Activated CD4-positive, CD25-positive, alpha-beta regulatory T cell (primary cell): ENCODE results near the gene FGGY.
"Not testable (repeated sequence)": the region's sequence is repeated elsewhere in the genome, so short reads cannot be mapped to it uniquely, and the experiment has no call there.

Experiments
- DNase-seq, 4 experiments: peaks; one replicate each; lab custom pipeline; 2025; lab: John Stamatoyannopoulos, UW

Gene FGGY

DNA sequence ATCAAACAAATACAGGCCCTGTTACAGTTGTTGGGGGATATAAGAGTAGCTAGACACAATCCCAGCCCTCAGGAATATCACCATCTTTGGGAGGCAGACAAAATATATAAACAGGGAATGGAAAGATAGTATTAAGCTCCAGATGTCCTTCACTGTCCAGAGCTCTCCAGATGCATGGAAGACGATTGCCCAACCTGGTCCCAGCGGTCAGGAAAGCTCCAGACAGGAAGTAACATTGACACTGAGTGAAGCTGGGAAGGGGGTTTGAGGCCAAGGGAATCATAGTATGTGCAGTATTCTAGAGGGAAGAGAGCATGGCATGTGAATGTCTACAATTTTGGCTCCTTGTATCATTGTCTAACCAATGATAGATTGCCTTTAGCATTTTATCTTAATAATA, 344.0 kb downstream of the FGGY start:
- no peak for DNase-seq

DNA sequence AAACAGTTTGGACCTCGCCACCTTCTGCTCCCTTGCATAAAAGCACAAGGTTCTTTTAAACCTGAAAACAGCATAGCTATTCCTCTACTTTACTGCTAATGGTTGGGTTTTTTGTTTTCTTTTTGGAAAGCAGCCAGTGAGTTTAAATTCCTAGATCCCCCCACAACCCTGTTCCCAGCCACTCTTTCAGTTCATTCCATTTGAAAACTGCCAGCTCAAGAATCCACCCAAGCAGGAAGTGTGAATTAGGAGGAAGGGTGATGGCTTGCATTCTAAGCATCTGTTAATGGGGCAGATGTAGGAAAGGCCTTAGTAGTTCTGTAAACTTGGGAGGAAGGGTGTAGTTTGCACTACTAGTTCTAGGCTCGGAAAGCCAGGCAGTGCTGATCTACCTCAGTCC, 344.9 kb downstream of the FGGY start:
- no peak for DNase-seq

DNA sequence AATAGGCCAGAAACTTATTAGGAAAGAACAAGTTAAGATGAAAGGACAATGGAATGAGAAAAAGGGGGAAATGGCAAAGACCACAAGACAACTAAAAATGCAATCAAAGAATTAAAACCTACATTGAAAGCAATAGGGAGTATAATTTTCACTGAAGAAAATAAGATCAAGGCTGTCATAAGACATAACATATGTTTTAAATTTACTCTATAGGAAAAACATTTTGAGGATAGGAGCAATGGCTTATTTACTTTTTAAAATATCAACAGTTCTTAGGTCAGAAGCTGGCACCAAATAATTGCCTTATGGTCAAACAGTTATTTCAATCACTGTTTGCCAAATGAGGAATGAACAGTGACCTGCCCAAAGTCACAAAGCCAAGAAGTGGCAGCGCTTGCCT, 346.6 kb downstream of the FGGY start:
- DNase-seq, result no peak

DNA sequence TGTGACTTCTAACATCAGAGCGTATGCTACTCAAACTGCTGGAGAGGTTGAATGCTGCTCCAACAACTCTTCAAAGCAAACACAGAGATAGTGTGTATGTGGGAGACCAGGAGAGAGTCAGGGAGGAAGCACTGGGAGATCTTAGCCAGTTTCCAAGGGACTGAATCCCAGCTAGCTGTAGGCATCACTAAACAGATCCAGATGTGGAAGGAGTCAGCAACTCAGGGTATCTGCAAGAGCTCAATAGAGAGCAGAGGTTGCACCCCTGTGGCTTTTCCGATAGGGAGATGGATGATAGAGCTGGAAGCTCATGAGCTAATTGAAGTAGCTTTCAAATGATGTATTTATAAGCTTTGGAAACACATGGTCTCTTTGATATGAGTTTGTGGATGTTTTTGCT, 349.0 kb downstream of the FGGY start:
- DNase-seq, result no peak

DNA sequence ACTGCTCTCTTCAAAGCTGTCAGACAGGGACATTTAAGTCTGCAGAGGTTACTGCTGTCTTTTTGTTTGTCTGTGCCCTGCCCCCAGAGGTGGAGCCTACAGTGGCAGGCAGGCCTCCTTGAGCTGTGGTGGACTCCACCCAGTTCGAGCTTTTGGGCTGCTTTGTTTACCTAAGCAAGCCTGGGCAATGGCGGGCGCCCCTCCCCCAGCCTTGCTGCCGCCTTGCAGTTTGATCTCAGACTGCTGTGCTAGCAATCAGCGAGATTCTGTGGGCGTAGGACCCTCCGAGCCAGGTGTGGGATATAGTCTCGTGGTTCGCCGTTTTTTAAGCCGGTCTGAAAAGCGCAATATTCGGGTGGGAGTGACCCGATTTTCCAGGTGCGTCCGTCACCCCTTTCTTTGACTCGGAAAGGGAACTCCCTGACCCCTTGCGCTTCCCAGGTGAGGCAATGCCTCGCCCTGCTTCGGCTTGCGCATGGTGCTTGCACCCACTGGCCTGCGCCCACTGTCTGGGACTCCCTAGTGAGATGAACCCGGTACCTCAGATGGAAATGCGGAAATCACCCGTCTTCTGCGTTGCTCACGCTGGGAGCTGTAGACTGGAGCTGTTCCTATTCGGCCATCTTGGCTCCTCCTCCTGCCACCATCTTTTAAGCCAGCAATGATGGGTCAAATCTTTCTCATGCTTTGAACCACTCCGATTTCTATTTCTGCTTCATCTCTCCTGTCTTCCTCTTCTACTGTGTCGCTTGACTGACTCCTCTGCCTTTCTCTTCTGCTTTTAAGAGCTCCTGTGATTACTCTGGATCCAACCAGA, 356.5 kb downstream of the FGGY start:
- DNase-seq, result not testable (repeated sequence)

DNA sequence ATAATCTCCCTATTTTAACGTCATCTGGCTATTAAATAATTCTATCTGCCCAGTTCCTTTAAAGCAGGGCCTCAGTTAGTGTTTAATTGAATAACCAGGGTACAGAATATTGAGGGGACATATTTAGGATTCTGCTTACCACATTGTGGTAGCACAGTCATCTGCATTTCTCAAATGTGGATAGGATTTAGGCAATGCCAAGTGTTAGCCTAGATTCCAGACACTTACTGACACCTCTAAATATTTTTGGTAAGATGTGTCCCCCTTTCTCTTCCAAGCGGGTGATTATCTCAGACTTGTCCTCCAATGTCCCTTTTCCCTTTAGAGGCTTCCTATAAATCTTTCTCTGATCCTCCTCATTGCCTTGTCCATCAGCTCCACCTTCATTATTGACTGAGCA, 357.1 kb downstream of the FGGY start:
- DNase-seq, result no peak

DNA sequence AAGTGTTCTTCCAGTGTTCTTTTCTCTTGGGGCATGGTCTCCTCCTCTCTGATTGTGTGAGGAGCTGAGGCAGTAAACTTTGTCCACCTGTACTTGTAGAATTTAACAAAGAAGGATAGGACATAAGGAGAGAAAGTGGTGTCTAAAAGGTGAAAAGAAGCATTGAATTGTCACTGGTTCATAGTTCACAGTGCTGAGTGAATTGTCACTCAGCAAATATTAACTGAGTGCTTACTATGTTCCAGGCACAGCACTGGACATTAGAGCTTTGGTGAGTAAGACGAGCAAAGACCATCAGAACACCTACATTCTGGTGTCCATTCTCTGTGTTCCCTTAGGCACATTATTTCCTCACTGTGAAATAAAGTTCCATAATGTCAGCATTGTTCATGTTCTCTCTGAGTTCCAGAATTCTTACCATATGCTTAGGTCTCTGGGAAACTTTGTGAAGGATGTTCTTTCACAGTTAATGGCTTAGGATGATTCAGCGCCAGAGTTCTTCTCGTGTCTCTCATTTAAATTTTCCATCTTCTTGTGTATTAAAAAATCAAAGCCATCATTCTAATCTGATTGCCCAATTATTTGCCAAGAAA, 361.1 kb downstream of the FGGY start:
- DNase-seq, result no peak

DNA sequence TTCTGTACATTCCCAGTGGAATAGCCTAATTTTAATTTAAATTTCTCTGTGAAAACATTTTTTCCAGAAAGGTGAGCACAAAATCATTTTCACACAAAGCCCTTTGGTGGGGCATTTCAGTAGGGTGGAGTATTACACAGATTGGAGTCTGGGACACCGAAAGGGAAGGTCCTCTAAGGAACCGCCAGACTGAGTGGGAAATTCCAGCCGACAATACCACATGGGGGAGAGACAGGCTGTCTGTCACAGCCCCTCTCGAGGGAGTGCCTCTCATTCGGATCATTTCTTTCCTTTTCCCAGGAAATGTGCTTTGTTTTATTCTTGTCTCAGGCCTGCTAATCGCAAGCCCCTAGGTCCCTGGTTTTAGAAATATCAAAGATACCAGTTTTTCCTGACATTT, 367.3 kb downstream of the FGGY start:
- DNase-seq, result no peak

DNA sequence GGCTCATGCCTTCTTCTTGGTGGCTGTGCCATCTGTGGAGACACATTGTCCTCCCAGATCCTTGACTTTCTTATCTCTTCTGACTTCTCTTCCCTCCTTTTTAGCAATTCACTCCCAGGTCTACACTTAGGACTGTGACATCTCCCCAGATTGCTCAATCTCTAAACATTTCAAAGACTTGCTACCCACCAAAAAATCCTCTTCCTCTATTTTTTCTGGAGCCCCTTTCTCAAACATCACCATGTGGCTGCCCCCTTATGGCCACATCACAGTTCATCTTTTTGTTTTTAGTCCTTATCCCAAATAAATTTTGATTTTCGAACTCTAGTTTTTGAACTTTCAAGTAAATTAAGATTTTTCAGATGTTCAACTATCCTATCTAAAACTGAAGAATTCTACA, 369.2 kb downstream of the FGGY start:
- DNase-seq, result no peak

DNA sequence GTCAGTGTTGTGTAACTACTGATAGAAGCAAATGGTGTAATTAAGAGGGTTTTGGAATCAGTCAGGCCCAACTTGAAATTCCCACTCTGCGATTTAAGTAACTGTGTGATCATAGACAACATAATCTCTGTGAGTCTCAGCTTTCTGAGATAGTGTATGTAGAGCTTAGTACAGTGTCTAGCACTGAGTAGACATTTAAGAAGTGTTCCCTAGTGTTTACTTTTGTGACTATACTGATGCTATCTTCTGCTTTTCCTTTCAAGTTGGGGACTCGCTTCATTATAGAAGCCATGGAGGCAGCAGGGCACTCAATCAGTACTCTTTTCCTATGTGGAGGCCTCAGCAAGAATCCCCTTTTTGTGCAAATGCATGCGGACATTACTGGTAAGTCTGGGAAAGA, 370.1 kb downstream of the FGGY start:
- no peak for DNase-seq

DNA sequence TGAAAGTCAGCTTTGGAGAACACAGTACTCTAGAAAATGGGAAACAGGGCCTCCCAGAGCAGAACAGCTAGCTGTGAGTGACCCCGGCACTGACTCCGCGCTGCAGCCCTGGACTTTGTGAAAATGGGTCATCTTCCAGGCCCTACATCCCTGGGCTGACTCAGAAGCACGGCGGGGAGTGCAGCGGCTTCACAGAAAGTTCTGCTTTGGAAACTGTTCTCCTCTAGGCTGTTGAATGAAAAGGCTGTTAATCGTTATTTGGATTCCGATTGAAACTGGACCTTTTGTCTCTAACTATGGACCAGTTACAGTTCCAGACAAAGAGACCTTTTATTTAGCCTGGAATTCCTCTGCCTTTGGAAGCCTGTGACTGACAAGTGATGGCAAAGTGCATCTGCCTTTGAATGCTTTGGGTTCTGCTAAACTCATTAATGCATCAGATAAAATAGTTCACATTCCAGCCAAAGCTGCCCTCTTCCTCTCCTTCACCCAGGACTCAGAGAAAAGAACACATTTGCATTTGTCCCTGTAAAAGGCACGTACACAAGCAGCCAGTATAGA, 372.9 kb downstream of the FGGY start:
- DNase-seq, result no peak

DNA sequence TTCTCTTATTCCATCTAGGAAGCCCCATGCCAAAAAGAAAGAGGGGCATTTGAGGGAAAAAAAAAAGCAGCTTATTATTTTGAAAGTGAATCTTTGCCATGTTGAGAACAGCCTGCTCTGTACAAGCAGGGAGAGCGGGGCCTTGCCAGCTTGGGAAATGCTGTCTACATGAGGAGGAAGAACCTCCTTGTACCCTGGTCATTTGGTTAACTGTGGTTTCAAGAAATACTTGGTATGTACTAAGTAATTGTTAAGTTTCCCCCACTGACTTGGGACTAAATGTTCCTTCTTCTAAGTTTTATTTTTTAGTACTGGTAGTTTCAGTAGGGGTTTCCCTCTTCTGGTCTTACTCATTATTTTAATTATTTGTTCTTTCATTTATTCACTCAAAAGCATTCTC, 373.8 kb downstream of the FGGY start:
- DNase-seq, result no peak

DNA sequence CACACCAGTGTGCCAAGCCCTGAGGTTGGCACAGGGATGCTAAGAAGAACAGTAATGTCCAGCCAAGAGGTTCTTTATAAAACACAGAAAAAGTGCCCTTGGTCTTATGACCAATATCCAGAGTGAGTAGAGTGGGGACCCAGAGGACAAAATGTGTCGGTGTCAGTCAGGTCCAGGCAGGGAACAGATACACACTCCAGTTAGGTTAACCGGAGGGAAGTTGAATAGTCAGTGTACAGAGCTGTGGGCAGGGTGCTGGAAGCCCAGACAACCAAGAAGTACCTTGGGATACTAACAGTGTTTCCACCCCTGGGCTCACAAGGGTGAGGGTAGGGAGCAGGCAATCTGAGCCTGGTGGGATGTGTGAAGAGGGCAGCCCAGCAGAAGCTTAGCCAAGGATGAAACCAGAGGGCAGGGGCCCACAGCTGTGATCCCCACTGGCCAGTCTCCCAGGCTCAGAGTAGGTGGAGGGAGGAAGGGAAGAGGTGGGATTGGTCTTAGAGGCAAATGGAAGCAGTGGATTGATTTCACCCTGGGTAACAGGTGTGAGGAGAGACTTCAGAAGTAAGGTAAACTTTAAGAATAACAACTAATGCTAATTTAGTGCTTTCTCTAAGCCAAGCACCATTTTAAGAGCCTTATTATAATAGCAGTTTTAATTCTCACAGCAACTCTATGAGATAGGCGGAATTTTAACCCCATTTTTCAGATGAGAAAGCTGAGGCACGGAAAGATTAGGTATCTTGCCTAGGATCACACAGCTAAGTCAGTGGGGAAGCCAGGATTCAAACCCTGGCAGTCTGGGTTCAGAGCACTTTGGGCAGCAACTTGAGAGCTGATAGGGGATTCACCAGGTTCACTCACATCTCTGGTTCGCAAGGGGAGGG, 374.4 kb downstream of the FGGY start:
- no peak for DNase-seq

DNA sequence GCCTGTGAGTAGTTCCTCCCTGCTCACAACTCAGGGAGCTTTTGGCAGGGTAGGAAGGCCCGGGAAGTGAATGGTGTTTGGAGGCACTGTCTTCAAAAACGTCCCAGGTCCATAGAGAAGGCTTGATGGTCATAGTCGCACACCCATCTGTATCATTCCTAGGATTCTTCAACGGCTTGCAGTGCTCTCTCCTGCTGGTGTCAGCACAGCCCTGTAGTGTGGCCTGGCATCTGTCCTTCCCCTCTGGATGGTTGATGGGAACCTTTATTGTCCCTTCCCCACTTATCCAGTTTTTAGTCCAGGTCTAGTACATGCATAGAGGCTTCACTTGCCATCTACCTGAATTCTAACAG, 375.0 kb downstream of the FGGY start:
- no peak for DNase-seq

DNA sequence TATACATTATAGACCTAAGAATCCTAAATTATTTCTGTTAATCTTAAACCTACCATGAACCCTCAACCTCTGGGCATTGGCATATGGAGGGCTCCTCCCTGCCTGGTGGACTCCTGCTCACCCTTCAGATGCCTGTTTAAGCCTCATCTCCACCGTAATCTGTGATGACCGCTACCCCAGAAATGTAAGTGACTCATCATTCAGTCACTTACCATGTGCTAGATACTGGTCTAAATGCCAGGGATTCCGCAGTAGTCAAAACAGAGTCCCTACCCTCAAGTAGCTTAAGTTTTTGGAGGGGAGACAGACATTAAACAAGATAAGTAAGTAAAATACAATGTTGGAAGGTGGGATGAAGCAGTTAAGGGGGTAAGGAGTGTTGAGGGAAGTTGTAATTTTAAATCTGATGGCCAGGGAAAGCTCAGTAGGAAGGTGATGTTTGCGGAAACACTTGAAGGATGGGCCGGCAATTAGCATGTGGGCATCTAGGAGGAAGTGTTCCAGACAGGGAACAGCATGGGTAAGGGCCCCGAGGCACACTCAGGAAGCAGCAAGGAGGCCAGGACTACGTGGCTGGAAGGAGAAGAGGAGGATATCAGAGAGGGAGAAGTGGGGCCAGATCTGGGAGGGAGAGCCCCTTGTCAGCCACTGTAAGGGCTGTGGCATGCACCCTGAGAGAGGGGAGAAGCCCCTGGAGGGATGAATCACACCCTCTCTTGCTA, 376.1 kb downstream of the FGGY start:
- no peak for DNase-seq

DNA sequence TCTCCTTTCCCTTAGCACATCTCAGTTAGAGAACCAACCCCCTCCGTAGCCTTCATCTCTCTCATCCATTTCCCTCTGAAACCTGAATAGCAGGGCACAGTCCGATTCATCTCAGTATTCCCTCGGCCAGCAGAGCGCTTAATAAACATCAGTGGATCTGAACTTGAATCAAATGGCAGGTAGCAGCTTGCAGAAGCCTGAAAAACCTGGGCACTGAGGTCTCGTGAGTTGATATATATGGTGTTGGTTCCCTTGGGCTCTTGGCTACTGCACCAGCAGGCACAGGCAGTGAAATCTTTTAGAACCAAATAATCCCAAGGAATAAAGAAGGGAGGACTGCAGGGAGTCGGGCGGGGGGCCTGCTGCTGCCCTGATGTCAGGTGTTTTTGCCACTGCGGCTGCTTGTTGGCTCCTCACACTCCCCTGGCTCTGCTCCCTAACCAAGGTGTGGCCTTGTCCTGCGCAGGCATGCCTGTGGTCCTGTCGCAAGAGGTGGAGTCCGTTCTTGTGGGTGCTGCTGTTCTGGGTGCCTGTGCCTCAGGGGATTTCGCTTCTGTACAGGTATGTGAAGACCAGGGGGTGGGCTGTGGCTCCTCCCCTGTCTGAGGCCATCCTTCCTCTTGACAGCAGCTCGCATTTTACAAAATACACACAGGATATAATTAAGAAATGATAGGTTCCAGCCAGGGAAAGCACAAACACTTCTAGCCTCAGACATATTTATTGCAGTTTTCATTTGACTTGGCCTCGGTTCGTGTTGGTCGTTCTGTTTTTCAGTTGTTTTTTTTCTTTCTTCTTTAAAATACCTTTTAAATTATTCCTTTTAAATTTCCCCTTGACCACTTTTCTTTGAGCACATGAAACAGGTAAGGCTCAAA, 376.9 kb downstream of the FGGY start:
- DNase-seq, result no peak

DNA sequence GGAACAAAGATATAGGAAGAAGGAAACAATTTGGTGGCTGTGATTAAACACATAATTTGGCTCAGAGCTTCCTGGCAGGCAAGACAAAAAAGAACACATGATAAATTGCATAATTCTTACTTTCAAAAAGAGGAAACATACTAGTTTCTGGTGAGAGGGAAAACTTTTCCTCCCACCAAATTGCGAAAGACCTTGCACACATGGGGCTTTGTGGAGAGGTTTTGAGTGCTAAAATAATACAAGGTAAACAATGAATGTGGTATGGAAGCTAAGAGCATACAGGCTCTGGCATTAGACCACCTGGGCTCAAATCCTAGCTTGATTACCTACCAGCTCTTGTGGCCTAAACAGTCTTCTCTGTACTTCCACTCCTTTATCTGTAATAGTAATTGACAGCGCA, 377.7 kb downstream of the FGGY start:
- no peak for DNase-seq

DNA sequence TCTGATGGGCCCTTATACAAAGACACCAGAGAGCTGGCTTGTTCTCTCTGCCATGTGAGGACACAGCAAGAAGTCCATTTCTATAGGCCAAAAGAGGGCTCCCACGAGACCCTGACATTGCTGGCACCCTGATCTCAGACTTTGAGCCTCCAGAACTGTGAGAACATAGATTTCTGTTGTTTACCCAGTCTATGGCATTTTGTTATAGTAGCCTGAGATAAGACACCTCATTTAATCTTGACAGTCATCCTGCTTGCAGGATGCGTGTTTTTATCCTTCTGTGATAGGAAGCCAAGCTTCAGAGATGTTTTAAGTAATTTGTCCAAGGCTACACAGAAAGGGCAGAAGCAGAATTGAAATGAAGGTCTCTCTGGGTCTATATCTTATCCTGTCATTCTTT, 379.0 kb downstream of the FGGY start:
- no peak for DNase-seq

DNA sequence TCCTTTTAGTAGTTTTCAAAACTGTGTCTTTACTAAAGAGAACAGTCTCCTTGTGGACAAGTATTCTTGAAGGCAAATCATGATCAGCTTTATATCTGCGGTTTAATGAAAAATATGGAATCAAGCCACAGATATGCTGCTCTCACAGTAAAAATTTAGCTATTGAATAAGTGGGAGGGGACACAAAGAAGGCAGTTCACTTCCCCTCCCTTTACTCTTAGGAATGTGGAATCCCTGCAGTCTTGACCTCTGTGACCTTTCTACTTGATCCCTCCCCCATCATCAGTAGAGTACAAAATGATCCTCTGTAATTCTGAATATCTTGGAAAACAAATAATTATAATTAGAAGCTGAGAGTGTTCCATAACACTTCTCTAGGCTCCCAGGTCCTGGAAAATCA, 381.1 kb downstream of the FGGY start:
- no peak for DNase-seq

DNA sequence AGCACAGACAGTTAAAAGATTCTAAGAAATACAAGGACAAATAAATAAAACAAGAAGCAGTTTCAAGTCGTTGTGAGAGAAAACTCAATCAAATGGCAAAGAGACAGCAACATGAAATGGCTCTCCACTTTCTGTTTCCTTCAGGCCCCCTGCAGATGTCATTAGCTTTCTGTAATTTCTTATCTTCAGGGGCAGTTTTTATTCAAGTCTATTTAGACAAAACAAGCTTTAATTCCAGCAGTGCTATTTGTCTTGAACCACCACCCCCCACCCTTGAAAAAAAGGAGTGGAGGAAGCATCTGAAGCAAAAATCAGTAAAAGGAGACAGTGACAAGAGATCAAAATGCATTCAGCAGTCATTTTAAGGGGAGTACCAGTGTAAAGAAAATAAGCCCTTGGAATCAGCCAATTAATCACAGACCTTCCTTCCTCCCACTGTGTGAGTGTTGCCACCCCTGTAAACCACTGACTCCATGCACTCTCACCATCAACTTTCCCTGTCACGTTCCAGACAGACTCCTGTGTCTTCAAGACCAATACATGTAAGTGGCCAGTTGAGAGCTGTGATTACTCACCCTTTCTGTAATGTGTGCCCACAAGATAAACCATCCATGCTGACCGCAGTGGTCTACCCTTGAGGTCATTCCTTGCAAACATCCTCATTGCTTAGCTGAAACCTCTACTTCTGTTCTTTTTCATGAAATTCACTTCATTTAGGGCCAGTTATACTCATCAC, 381.8 kb downstream of the FGGY start:
- no peak for DNase-seq
